Stimulated activated naive B cell treated with anti-CD40 and anti-IgM and Interleukin-4, amounts not matched to agents 10 μg/mL and 1 μg/mL and 100 μg/mL, for 72 hours (primary cell): Measurements from ENCODE around the gene UGT1A3.
A peak's percentile ranks its signal among the peaks of the same experiment; 100 is the strongest.

Source experiments
- ATAC-seq, 2 donors: fragments of 150-1000 bp; cut with Tn5 transposase; replicated peaks; 2 replicates each; pipeline ENCODE4 v1.10.0; 2021; ENCODE audit warnings: moderate library complexity in 1 of 2
- DNase-seq: peaks from one replicate; pipeline ENCODE4 v3.0.0; 2021
- H3K27ac Mint-ChIP-seq: one replicate; pipeline ENCODE4 v1.8.0; 2022; ENCODE audit warnings: mild to moderate bottlenecking, mixed read lengths
- H3K27me3 Mint-ChIP-seq, 2 donors: one replicate each; pipeline ENCODE4 v1.8.0; 2022; ENCODE audit warnings: mixed read lengths in 2 of 2
- H3K36me3 Mint-ChIP-seq, 2 donors: one replicate each; pipeline ENCODE4 v1.8.0; 2022; ENCODE audit warnings: mixed read lengths in 2 of 2, mild to moderate bottlenecking in 1 of 2
- H3K4me1 Mint-ChIP-seq, 2 donors: one replicate each; pipeline ENCODE4 v1.8.0; 2022; ENCODE audit warnings: mixed read lengths in 2 of 2, mild to moderate bottlenecking in 1 of 2
- H3K4me3 Mint-ChIP-seq, 2 donors: one replicate each; pipeline ENCODE4 v1.8.0; 2022; ENCODE audit warnings: mild to moderate bottlenecking in 2 of 2, mixed read lengths in 2 of 2, moderate library complexity in 1 of 2
- H3K9me3 Mint-ChIP-seq, 2 donors: one replicate each; pipeline ENCODE4 v1.8.0; 2022; ENCODE audit warnings: mixed read lengths in 2 of 2, mild to moderate bottlenecking in 1 of 2

Gene UGT1A3

GRCh38 chr2:233801357-233802131 lies 72.7 kb downstream of the UGT1A3 start:
- H3K27ac Mint-ChIP-seq = no peak overlapping the region
- no peak overlapping the region for H3K4me3 Mint-ChIP-seq
- peaks cover 2 to 9% of the 10 kb centered on the region in 2 donors for H3K4me1 Mint-ChIP-seq
- ATAC-seq (peak; percentile 80 to 84), DNase-seq (no peak)
- H3K36me3 Mint-ChIP-seq = no peaks in the 10 kb centered on the region
- H3K9me3 Mint-ChIP-seq = no peaks in the 10 kb centered on the region
- peaks cover 22 to 28% of the 10 kb centered on the region in 2 donors for H3K27me3 Mint-ChIP-seq

GRCh38 chr2:233802132-233802815 lies 73.4 kb downstream of the UGT1A3 start:
- Mint-ChIP-seq H3K27me3 (peaks cover 22 to 28% of the 10 kb centered on the region in 2 donors), H3K36me3 (no peaks in the 10 kb centered on the region), H3K4me1 (peaks cover 2 to 9% of the 10 kb centered on the region in 2 donors), H3K4me3 (no peak overlapping the region), H3K27ac (no peak overlapping the region), H3K9me3 (no peaks in the 10 kb centered on the region)
- DNase-seq (no peak), ATAC-seq (no peak)

- H3K4me1 Mint-ChIP-seq = peaks cover 2 to 9% of the 10 kb centered on the region in 2 donors
- H3K27ac Mint-ChIP-seq = no peak overlapping the region
- no peaks in the 10 kb centered on the region for H3K36me3 Mint-ChIP-seq
- no peak for ATAC-seq
- no peak for DNase-seq
- no peaks in the 10 kb centered on the region for H3K9me3 Mint-ChIP-seq
- no peak overlapping the region for H3K4me3 Mint-ChIP-seq
- H3K27me3 Mint-ChIP-seq = peaks cover 22 to 28% of the 10 kb centered on the region in 2 donors
Measured at GRCh38 chr2:233803292-233803911, 74.6 kb downstream of the UGT1A3 start.

- H3K9me3 Mint-ChIP-seq = no peaks in the 10 kb centered on the region
- DNase-seq = no peak
- ATAC-seq = no peak
- H3K36me3 Mint-ChIP-seq = no peaks in the 10 kb centered on the region
- H3K4me1 Mint-ChIP-seq = peaks cover 2 to 9% of the 10 kb centered on the region in 2 donors
- no peak overlapping the region for H3K27ac Mint-ChIP-seq
- H3K27me3 Mint-ChIP-seq = peaks cover 25 to 26% of the 10 kb centered on the region in 2 donors
- H3K4me3 Mint-ChIP-seq = no peak overlapping the region
Measured at GRCh38 chr2:233803994-233804393, 75.2 kb downstream of the UGT1A3 start.

GRCh38 chr2:233807215-233807865 lies 78.5 kb downstream of the UGT1A3 start:
- Mint-ChIP-seq H3K4me1 (peaks cover 0 to 1% of the 10 kb centered on the region in 2 donors), H3K4me3 (no peak overlapping the region), H3K27me3 (peaks cover 30 to 38% of the 10 kb centered on the region in 2 donors), H3K27ac (no peak overlapping the region), H3K36me3 (no peaks in the 10 kb centered on the region), H3K9me3 (no peaks in the 10 kb centered on the region)
- DNase-seq = no peak
- ATAC-seq = no peak

GRCh38 chr2:233807966-233808935 lies 79.4 kb downstream of the UGT1A3 start:
- Mint-ChIP-seq H3K27ac (no peak overlapping the region), H3K4me3 (no peak overlapping the region), H3K4me1 (no peaks in the 10 kb centered on the region), H3K9me3 (no peaks in the 10 kb centered on the region), H3K36me3 (no peaks in the 10 kb centered on the region), H3K27me3 (peaks cover 22 to 30% of the 10 kb centered on the region in 2 donors)
- ATAC-seq (no peak), DNase-seq (no peak)

- no peaks in the 10 kb centered on the region for H3K4me1 Mint-ChIP-seq
- no peak for DNase-seq
- ATAC-seq = no peak
- no peak overlapping the region for H3K4me3 Mint-ChIP-seq
- no peak overlapping the region for H3K27ac Mint-ChIP-seq
- H3K27me3 Mint-ChIP-seq = peaks cover 17 to 25% of the 10 kb centered on the region in 2 donors
- H3K36me3 Mint-ChIP-seq = no peaks in the 10 kb centered on the region
- peaks cover 0 to 2% of the 10 kb centered on the region in 2 donors for H3K9me3 Mint-ChIP-seq
Measured at GRCh38 chr2:233810385-233810784, 81.5 kb downstream of the UGT1A3 start.

GRCh38 chr2:233811087-233811486 lies 82.2 kb downstream of the UGT1A3 start:
- H3K4me1 Mint-ChIP-seq = no peaks in the 10 kb centered on the region
- H3K36me3 Mint-ChIP-seq = no peaks in the 10 kb centered on the region
- peaks cover 0 to 2% of the 10 kb centered on the region in 2 donors for H3K9me3 Mint-ChIP-seq
- ATAC-seq (no peak), DNase-seq (no peak)
- no peak overlapping the region for H3K4me3 Mint-ChIP-seq
- H3K27ac Mint-ChIP-seq = no peak overlapping the region
- peaks cover 17 to 27% of the 10 kb centered on the region in 2 donors for H3K27me3 Mint-ChIP-seq

- Mint-ChIP-seq H3K27ac (no peak overlapping the region), H3K4me1 (no peaks in the 10 kb centered on the region), H3K27me3 (peaks cover 17 to 33% of the 10 kb centered on the region in 2 donors), H3K4me3 (no peak overlapping the region), H3K36me3 (no peaks in the 10 kb centered on the region), H3K9me3 (peaks cover 0 to 2% of the 10 kb centered on the region in 2 donors)
- no peak for DNase-seq
- ATAC-seq = no peak
Measured at GRCh38 chr2:233811732-233812131, 82.9 kb downstream of the UGT1A3 start.

- ATAC-seq = no peak
- peaks cover 0 to 2% of the 10 kb centered on the region in 2 donors for H3K9me3 Mint-ChIP-seq
- no peaks in the 10 kb centered on the region for H3K4me1 Mint-ChIP-seq
- H3K27me3 Mint-ChIP-seq = peaks cover 26 to 39% of the 10 kb centered on the region in 2 donors
- no peak overlapping the region for H3K27ac Mint-ChIP-seq
- no peak overlapping the region for H3K4me3 Mint-ChIP-seq
- DNase-seq = no peak
- no peaks in the 10 kb centered on the region for H3K36me3 Mint-ChIP-seq
Measured at GRCh38 chr2:233813236-233814055, 84.6 kb downstream of the UGT1A3 start.

- Mint-ChIP-seq H3K36me3 (no peaks in the 10 kb centered on the region), H3K4me3 (no peak overlapping the region), H3K9me3 (peaks cover 0 to 2% of the 10 kb centered on the region in 2 donors), H3K27ac (no peak overlapping the region), H3K4me1 (no peaks in the 10 kb centered on the region), H3K27me3 (peaks cover 22 to 39% of the 10 kb centered on the region in 2 donors)
- ATAC-seq (no peak), DNase-seq (no peak)
Measured at GRCh38 chr2:233814056-233814835, 85.4 kb downstream of the UGT1A3 start.

GRCh38 chr2:233815861-233816260 lies 87.0 kb downstream of the UGT1A3 start:
- H3K27ac Mint-ChIP-seq = no peak overlapping the region
- H3K4me1 Mint-ChIP-seq = no peaks in the 10 kb centered on the region

More at GRCh38 chr2:233815861-233816260, 87.0 kb downstream of the UGT1A3 start:
- H3K36me3 Mint-ChIP-seq = no peaks in the 10 kb centered on the region
- H3K27me3 Mint-ChIP-seq = peaks cover 16 to 36% of the 10 kb centered on the region in 2 donors
- ATAC-seq = no peak
- DNase-seq = no peak
- H3K4me3 Mint-ChIP-seq = no peak overlapping the region
- peaks cover 0 to 2% of the 10 kb centered on the region in 2 donors for H3K9me3 Mint-ChIP-seq
